HG03442 (cell line): Measurements from ENCODE around the gene RND3.

Experiments
- ATAC-seq: cut with Tn5 transposase; IDR thresholded peaks from one replicate; pipeline ENCODE4 v1.9.1; 2021; ENCODE audit warnings: mild to moderate bottlenecking, moderate library complexity; ENCODE audit not compliant: unreplicated experiment

RND3 gene

DNA sequence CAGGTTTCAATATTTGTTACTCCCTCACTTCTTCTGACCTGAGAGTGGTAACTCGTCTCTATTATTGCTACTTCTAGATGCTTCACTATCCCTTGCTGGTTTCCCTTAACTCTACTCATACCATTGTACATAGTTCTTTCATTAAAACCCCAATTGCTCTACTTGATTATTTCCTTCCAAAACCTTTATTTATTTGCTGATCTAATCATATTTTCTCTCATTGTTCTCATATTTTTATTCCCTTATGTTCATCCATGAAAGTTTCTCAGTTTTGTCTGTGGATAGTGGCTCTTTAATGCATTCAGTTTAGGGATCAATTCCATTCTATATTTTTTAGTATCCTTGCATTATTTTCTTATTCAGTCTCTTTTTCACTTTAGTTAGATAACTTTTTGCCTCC is 42.1 kb downstream of the RND3 start:
- ATAC-seq: no peak

DNA sequence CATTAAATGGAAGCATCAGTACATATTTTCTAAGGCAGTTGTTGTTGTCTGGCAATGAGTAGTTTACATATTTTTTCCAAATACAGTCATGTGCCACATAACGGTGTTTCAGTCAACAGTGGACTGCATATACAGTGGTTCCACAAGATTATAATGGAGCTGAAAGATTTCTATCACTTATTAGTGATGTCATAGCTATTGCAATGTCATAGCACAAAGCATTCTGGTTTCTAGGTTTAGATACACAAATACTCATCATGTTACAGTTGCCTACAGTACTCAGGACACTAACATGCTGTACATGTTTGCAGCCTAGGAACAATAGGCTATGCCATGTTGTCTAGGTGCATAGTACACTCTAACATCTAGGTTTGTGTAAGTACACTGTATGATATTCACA is 45.0 kb downstream of the RND3 start:
- ATAC-seq: no peak

DNA sequence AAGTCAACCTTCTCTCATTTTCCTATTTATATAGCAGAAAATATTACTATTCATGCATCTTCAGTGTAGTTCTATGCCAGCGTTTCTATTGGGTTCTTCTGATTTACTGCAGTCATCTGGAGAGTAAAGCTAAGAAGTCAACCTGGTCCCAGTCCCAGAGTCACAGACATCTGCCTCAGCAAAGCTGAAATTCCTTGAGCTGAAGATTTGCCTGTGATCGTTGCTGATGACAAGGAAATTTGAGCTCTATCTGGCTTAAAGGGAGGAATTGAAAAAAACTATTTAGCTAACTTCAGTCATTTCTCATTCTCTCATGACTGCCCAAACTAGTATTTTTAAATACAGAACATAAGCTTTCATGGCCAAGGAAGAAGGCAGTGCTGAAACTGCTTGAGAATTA is 45.7 kb downstream of the RND3 start:
- no peak for ATAC-seq

DNA sequence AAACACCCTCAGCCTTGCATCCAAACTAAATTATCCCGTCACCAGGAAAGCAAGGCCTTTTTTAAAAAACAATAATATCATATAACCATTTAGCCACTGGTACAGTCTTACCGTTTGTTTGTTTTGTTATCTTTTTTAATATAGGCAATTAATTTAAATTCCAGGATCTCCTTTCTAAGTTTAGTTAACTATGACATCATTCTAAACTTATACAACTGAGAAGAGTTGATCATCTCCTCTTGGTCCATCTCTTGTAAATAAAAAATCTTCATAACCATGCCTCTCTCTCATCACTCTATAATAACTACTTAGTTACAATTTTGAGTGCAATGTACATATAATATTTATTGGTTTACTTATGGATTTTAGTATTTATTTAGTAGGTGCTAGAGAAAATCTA is 46.2 kb downstream of the RND3 start:
- ATAC-seq: no peak

DNA sequence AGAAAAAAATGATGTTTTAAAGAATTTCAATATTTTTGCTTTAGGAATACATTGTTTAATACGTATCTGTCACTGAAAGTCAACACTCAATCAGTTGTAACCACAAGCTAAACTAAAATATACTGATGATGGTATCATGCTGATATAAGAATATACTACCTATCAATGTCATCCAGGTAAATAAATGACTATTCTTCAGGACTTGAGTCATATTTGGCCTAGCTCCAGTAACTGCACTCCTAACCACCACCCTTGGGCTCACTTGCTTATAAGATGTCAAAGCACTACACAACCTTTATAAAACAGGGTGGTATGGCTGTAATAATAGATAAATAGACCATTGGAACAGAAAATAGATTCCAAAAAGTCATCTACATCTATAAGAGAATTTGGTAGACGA is 48.8 kb downstream of the RND3 start:
- no peak for ATAC-seq

DNA sequence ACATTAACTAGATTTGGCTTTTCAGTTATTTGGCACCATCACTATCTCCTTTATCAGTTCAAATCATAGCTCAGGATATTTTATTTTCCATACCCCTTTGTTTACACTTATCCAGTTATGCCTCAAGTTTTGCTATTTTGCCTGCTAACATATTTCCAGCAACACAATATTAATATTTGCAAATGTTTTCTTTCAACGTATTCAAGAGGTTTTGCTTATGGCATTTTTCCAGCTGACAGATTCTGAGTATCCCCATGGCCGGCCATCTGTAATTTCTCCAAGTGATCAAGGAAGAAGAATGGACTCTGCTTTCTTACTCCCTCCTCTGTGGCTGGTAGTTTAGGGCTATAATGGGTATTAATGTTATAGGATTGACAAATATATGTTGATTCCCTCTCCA is 49.4 kb downstream of the RND3 start:
- ATAC-seq: no peak

DNA sequence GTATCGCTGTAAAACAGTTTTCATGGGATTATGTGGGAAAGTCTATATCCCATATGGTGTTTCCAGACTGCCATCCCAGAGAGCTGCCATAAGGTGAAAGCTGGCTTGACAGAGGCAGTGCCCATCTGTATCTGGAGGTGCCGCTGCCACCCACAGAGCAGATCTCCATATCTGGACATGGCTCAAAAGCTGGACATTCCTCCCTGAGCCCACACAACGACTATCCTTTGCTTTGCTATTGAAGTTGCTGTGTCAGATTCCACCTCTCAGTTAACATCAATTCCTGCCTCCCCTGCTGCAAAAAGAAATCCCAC is 55.2 kb downstream of the RND3 start:
- ATAC-seq: no peak

DNA sequence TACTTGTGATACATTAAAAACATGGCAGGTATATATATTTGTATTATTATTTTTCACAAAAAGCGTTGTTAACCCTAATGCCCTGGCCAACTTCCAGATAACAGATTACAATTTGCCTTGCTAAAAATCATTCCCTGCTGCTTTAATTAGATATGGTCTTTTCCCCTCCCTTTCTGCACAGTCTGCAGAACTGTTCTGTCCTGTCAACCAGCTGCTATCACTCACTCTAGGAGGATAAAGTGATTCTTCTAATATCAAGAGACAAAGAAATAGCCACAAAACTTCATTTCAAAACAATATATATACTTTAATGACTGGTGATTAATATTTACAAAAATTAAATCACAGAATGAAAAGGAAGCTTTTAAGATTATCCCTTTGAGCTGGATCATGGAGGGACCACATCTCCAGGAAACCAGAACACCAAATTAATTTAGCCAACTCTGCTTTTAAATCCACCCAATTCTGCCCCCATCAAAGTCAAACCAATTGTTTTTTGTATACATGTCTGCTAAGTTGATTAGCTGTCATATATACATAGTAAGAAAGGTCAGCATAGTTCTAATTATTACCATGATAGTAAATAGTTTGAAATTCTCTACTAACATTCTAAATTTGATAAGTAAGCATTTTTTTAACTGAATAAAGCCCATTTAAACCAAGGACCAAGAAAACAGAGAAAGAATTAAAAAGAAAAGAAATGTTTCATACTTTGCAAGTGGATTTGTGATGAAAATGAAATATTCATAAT is 55.7 kb downstream of the RND3 start:
- no peak for ATAC-seq

DNA sequence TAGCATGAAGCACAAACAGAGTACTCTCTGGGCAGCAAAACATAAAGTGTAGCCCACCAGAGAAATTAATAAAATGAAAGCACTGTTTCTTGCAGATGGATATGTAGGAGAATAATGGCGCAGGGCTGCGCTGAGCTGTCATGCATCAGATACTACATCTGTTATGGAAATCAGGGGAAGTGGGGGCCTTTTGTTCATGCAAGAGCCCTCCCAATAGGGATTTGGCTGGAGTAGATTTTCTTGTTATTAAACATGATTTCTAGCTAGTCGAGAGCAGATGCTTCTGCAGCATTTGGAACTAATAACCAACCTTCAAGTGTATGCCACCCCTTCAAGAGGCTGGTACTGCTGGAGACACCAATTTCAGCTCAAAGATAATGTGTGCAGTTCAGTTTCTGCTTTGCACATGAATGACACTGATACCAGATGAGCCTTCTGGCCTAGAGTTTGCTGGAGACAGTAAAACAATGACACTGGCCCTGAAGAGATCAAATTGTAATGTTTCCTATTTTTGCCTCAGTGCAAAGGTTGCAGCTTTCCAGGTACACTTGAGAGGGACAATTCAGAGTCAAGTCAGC is 58.0 kb downstream of the RND3 start:
- ATAC-seq: no peak

DNA sequence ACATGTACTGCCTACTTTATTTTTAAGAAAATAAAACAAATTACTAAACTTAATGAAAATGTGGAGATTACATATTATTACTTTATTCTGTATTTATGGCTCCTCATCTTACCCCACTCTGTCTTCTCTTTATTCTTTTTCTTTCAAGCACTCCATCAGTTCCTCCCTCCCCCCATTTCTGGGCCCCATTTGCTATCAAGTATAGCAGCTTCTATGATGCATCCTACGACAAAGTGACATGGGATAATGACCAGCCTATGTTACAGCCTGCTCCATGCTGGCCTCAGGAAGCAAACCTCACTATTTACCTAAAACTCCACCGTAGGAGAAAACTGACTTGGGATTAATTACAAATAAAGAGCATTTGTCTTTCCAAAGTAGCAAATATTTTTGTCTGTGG is 58.8 kb downstream of the RND3 start:
- ATAC-seq: no peak

DNA sequence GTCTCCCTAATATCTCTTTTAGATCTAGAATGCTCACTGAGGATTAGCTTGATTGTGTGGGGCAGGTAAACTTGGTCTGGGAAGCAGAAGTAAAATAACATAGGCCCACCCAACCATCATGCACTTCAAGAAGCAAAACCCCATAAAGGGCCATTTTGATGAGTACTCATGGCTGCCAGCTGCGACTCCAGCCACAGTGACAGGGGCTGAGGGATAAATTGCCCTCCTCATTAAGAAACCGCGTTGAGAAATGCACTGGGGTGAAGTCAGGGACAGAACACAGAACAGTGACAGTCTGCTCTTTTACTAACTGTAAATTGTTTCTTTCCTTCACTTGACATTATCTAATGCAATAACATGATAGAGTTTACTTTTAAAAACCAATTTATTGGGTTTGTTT is 60.2 kb downstream of the RND3 start:
- ATAC-seq: no peak

DNA sequence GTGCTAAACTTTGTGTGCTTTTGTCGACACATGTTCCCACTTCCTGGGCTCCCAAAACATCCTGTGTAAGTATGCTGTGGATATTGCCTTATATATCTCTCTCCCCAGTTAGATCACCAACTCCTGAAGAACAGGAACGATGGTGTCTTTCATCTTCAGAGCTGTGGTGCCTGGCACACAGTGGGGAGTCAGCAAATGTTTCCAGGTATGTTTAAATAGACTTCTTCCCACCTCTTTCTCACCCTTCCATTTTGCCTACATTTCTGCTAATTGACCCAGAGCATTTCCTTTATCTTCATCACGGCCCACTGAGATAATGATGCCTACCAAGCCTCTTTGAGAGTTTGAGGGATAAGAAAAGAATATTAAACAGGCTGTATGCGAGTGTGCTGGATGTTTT is 60.7 kb downstream of the RND3 start:
- ATAC-seq: no peak

DNA sequence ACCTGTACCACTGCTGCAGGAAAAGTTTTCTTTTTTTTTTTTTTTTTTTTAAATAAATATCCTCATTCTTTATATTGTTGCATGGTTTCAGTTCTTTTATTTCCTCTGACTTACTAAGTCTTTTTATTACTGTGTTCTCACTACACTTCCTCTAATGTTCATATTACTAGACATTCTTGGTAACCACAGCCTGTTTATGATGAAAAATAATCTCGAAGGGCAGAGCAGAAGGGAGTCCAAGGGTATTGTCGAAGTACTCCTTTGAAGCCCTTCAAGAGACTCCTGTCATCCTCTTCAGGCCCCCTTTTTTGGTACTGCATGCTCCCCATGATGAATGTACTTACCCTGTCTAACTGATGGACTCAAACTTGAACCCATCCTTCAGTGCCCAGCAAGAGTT is 61.2 kb downstream of the RND3 start:
- ATAC-seq: no peak

DNA sequence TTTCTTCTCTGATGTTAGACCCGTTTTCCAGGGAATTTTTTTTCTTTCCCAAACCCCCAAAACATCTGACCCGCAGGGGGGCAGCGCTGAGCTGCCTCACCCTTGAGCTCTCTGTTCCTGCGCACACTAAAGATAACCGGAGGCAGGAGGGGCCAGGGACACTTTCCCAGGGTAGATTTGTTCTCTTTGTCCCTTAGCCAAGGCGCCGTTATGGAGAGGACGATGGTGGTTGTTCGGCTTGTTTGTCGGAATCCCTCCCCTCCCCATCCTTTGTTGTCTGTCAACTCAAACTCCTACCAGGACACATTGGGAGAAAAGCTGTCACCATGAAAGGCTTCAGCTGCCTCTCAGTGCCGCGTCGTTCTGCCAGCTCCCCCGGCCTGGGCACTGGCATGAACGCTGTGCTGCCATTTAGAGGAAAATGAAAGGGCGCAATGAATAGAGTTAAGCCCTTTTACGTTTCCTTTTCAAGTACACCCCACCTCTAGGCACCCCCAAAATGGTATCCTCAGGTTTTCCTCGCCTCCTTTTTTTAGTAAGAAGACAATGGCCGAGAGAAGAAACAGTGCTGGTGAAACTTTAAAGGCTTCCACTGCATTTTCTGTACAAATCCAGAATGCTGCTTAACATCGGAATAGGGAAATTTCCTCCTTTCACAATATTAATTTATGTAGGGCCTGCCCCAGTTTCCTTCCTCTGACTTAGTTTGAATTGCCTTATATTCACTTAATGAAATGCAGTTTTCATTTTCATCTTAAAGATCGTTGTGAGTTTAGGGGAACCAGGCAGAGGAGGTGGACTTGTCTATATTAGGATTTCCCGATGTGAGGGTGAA is 62.1 kb downstream of the RND3 start:
- no peak for ATAC-seq

DNA sequence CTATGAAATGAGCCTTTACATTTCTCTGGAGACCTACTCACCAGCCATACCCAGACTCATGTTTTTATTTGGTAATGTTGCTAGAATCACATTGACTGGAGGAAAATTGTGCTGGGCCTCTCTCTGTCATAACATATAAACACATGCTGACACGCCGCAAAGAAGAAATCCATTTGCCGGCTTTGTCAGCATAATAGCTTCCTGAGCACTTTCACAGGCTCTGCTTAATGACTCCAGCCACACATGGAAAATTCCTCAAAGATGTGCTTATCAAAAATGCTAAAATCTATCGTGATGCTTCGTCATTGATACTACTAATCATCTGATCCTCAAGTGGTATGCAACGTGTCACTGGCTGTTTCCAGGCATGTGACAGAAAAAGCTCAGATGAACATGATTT is 63.1 kb downstream of the RND3 start:
- ATAC-seq: no peak

DNA sequence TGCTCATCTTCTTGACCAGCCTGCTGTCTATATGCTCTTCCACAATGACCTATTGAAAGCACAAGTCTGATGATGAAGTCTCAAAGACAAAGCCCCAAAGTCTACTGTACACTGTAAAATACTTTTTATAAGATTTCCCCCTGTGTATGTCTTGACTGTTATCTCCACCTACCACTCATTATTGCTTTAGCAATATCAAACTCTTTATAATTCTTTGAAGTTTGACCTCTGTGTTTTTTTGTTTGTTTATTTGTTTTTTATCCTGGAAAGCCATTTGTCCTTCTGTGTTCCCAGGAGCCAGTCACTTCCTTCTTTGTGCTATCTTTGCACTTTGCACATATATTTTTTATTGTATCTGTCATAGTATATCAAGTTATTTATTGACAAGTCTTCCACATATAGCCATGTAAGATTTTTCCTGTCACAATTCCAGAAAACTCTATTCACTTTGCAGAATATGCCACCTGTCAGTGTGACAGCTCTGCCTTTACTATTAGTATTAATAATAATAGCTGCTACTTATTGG is 66.3 kb downstream of the RND3 start:
- ATAC-seq: no peak

DNA sequence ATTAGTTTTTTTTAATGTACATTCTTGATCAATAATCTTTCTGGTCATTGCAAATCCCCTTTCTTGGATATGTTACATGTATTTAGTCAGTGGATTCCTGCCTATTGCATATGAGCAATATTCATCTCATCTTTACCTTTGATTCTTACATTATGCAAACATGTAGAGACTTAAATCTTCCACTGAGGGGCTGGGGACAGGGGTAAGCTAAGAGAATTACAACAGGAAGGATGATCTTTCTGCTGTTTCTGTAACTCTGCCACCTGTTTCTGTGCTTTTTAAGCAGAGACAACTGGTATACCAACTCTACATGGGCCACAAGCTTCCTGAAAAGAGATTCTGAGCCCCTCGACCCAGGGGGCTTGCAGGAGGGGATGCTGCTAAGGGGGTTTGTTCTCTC is 68.6 kb downstream of the RND3 start:
- no peak for ATAC-seq
